A549 (cell line): ENCODE results near the gene APOL2. TPM values are rescaled to one million over a fixed set of nuclear protein-coding genes. Genes with fewer than 3 reads are reported as not detected.

Experiments used
- ATAC-seq, 2 experiments: fragments of 200-7000 bp in 1 of 2; fragments of >200 bp in 1 of 2; cut with Nextera tagmentation in 1 of 2; cut with Tn5 transposase in 1 of 2; 3 replicates each; pipeline versions ENCODE4 v1.8.0 to v1.9.1; 2018 to 2020; ENCODE audit warnings: mild to moderate bottlenecking in 1 of 2, moderate library complexity in 1 of 2
- CTCF ChIA-PET: fragments of 300-600 bp; sonication (Branson Sonifier 250); formaldehyde crosslinking; extraction: SDS; loops from one replicate; lab custom pipeline; 2021; ENCODE audit warnings: antibody characterized with exemption, inconsistent platforms; lab: Yijun Ruan, JAX
- POLR2A ChIA-PET: fragments of 350-600 bp; formaldehyde crosslinking; extraction: SDS; loops from one replicate; lab custom pipeline; 2021; ENCODE audit warnings: antibody characterized with exemption, inconsistent platforms; lab: Yijun Ruan, JAX
- DNase-seq, 2 experiments: peaks; one replicate each; pipeline versions ENCODE4 v3.0.0 to v3.0.0-alpha.2; 2011 to 2016; ENCODE audit warnings: low read depth in 1 of 2, low spot score in 1 of 2
- FAIRE-seq: peaks from 2 replicates; lab custom pipeline; 2011; peaks lifted over from hg19 to GRCh38; lab: Jason Lieb, UNC
- H3K27ac ChIP-seq, 2 experiments: fragments of >200 bp; sonication (Bioruptor Twin); formaldehyde crosslinking; 3 replicates each; pipeline ENCODE4 v1.5.1; 2016 to 2017
- H3K4me1 ChIP-seq: fragments of >200 bp; sonication (Bioruptor Twin); formaldehyde crosslinking; 3 replicates; pipeline ENCODE4 v1.6.1; 2016
- H3K4me2 ChIP-seq: fragments of >200 bp; sonication (Bioruptor Twin); formaldehyde crosslinking; 3 replicates; pipeline ENCODE4 v1.6.1; 2016
- H3K4me3 ChIP-seq: fragments of >200 bp; sonication (Bioruptor Twin); formaldehyde crosslinking; 3 replicates; pipeline ENCODE4 v1.5.1; 2016
- H3K9me3 ChIP-seq: fragments of >200 bp; sonication (Bioruptor Twin); formaldehyde crosslinking; 3 replicates; pipeline ENCODE4 v1.6.1; 2016
- BCL3 ChIP-seq: fragments of >200 bp; sonication (Bioruptor Twin); formaldehyde crosslinking; IDR thresholded peaks from 3 replicates; pipeline ENCODE4 v1.6.1; 2016
- BHLHE40 ChIP-seq: IDR thresholded peaks from 2 replicates; pipeline ENCODE4 v1.6.1; 2012; ENCODE audit warnings: low read depth, low read length, inconsistent platforms
- CBX8 ChIP-seq: fragments of 200-600 bp; sonication (generic); IDR thresholded peaks from 2 replicates; pipeline ENCODE4 v1.6.1; 2016
- CHD2 ChIP-seq: fragments of 150-350 bp; IDR thresholded peaks from 2 replicates; pipeline ENCODE4 v1.6.1; 2014; ENCODE audit warnings: low read length; ENCODE audit not compliant: partially characterized antibody
- EHF ChIP-seq: fragments of 250-450 bp; sonication (Bioruptor Pico); IDR thresholded peaks from 2 replicates; pipeline ENCODE4 v1.5.0; 2020; ENCODE audit warnings: mild to moderate bottlenecking
- ELK1 ChIP-seq: fragments of 150-350 bp; IDR thresholded peaks from 2 replicates; pipeline ENCODE4 v1.6.1; 2014; ENCODE audit warnings: low read depth, mild to moderate bottlenecking, low read length
- HDAC2 ChIP-seq: fragments of 200-600 bp; sonication (generic); IDR thresholded peaks from 2 replicates; pipeline ENCODE4 v1.6.1; 2016
- HOXB13 ChIP-seq: fragments of 250-450 bp; sonication (Bioruptor Pico); IDR thresholded peaks from 2 replicates; pipeline ENCODE4 v1.5.0; 2020; ENCODE audit warnings: low read depth, mild to moderate bottlenecking, moderate library complexity
- KDM5A ChIP-seq: fragments of 200-600 bp; sonication (generic); IDR thresholded peaks from 2 replicates; pipeline ENCODE4 v1.6.1; 2016; ENCODE audit warnings: antibody characterized with exemption, mild to moderate bottlenecking
- MAX ChIP-seq: IDR thresholded peaks from 2 replicates; pipeline ENCODE4 v1.6.1; 2012
- MAZ ChIP-seq: fragments of 150-350 bp; IDR thresholded peaks from 2 replicates; pipeline ENCODE4 v1.6.1; 2014; ENCODE audit warnings: antibody characterized with exemption, low read depth, low read length, borderline replicate concordance
- NFE2L2 ChIP-seq: fragments of 150-350 bp; conservative IDR thresholded peaks from 2 replicates; pipeline ENCODE4 v1.6.1; 2014; ENCODE audit warnings: low read length
- NR3C1 ChIP-seq: fragments of >200 bp; sonication (Bioruptor Twin); formaldehyde crosslinking; IDR thresholded peaks from 3 replicates; pipeline ENCODE4 v1.6.1; 2017
- PHF8 ChIP-seq: fragments of 200-600 bp; sonication (generic); IDR thresholded peaks from 2 replicates; pipeline ENCODE4 v1.6.1; 2016; ENCODE audit warnings: low read depth, mild to moderate bottlenecking, antibody characterized with exemption, moderate library complexity, borderline replicate concordance
- RAD21 ChIP-seq, 2 experiments: fragments of >200 bp in 1 of 2; sonication (Bioruptor Twin) in 1 of 2; formaldehyde crosslinking in 1 of 2; IDR thresholded peaks in 1 of 2; conservative IDR thresholded peaks in 1 of 2; 2 replicates in 1 of 2; 3 replicates in 1 of 2; pipeline ENCODE4 v1.6.1; 2012 to 2018; ENCODE audit warnings: inconsistent platforms in 1 of 2
- SMC3 ChIP-seq: fragments of >200 bp; sonication (Bioruptor Twin); formaldehyde crosslinking; IDR thresholded peaks from 3 replicates; pipeline ENCODE4 v1.6.1; 2018; ENCODE audit warnings: inconsistent platforms
- SREBF2 ChIP-seq: fragments of 450-650 bp; IDR thresholded peaks from 2 replicates; pipeline ENCODE4 v1.6.1; 2014; ENCODE audit warnings: mild to moderate bottlenecking, moderate library complexity
- TFCP2L1 ChIP-seq: fragments of 250-450 bp; sonication (Bioruptor Pico); IDR thresholded peaks from 2 replicates; pipeline ENCODE4 v1.5.0; 2021; ENCODE audit warnings: mild to moderate bottlenecking
- TP53 ChIP-seq: fragments of 250-450 bp; sonication (Bioruptor Pico); IDR thresholded peaks from 2 replicates; pipeline ENCODE4 v1.5.0; 2021; ENCODE audit warnings: mild to moderate bottlenecking, moderate library complexity
- USF2 ChIP-seq: fragments of 450-650 bp; IDR thresholded peaks from 2 replicates; pipeline ENCODE4 v1.6.1; 2014; ENCODE audit warnings: antibody characterized with exemption
- ZNF302 ChIP-seq: fragments of 250-450 bp; sonication (Bioruptor Pico); IDR thresholded peaks from 2 replicates; pipeline ENCODE4 v1.9.0; 2021; ENCODE audit warnings: inconsistent platforms, mild to moderate bottlenecking, moderate library complexity
- ZSCAN20 ChIP-seq: fragments of 250-450 bp; sonication (Bioruptor Pico); IDR thresholded peaks from 2 replicates; pipeline ENCODE4 v1.8.0; 2022; ENCODE audit warnings: mild to moderate bottlenecking, moderate library complexity
- WGBS: methylation state at CpG from one replicate; pipeline ENCODE4 v1.1.6; 2017; ENCODE audit errors: missing lambda C conversion rate; 5-methylcytosine and 5-hydroxymethylcytosine counted together
- polyA plus RNA-seq, 4 experiments: library from polyadenylated mRNA; depleted of rRNA in 3 of 4; stranded (reverse); fragments of >200 nt; fragmentation: RNase III in 1 of 4; extraction: RNeasy Plus Mini Kit Qiagen cat#74134 plus additional on column Dnase treatment in 1 of 4; gene quantifications; 2 replicates in 3 of 4; 3 replicates in 1 of 4; pipeline ENCODE4 v1.2.3, GENCODE V29; 2011 to 2017
- TF ChIP-seq, protein P1 (sequence below): fragments of 200-600 bp; sonication (generic); IDR thresholded peaks from 2 replicates; pipeline ENCODE4 v1.6.1; 2016; ENCODE audit warnings: antibody characterized with exemption, mild to moderate bottlenecking, moderate library complexity

The APOL2 gene
- polyA plus RNA-seq, 2 of the 4 experiments (the other 2 are of a cell fraction), result 8.7 to 23.8 TPM

- TF ChIP-seq ELK1 (no peak), SMC3 (no peak), MAX (no peak), ZNF302 (no peak), PHF8 (no peak)
Observed at GRCh38 chr22:36185828-36186624, 53.3 kb downstream of the APOL2 start (continued).

- ATAC-seq (no peak), DNase-seq (no peak), FAIRE-seq (no peak)
- ChIA-PET CTCF (interaction anchor here (0.7 to 4.1 kb wide), 2 partner anchors 11 to 55 kb away, joined by 3 to 21 read pairs; partner anchors contain the start of gene APOL2), POLR2A (no interaction called here)
- no peaks in the 10 kb centered on the region for H3K4me1 ChIP-seq
- H3K4me3 ChIP-seq, result no peak overlapping the region
- H3K27ac ChIP-seq, result no peak overlapping the region
- TF ChIP-seq RAD21 (conservative IDR thresholded peaks at IDR 0.05 in 1 of 2, IDR thresholded peaks at IDR 0.05 in 1 of 2) (no peak), USF2 (no peak), BCL3 (no peak), ZSCAN20 (no peak), CBX8 (no peak)
- TF ChIP-seq, protein P1, sequence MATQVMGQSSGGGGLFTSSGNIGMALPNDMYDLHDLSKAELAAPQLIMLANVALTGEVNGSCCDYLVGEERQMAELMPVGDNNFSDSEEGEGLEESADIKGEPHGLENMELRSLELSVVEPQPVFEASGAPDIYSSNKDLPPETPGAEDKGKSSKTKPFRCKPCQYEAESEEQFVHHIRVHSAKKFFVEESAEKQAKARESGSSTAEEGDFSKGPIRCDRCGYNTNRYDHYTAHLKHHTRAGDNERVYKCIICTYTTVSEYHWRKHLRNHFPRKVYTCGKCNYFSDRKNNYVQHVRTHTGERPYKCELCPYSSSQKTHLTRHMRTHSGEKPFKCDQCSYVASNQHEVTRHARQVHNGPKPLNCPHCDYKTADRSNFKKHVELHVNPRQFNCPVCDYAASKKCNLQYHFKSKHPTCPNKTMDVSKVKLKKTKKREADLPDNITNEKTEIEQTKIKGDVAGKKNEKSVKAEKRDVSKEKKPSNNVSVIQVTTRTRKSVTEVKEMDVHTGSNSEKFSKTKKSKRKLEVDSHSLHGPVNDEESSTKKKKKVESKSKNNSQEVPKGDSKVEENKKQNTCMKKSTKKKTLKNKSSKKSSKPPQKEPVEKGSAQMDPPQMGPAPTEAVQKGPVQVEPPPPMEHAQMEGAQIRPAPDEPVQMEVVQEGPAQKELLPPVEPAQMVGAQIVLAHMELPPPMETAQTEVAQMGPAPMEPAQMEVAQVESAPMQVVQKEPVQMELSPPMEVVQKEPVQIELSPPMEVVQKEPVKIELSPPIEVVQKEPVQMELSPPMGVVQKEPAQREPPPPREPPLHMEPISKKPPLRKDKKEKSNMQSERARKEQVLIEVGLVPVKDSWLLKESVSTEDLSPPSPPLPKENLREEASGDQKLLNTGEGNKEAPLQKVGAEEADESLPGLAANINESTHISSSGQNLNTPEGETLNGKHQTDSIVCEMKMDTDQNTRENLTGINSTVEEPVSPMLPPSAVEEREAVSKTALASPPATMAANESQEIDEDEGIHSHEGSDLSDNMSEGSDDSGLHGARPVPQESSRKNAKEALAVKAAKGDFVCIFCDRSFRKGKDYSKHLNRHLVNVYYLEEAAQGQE, result no peak
- no peak overlapping the region for H3K4me2 ChIP-seq
- WGBS, result 72% methylated on average over 10 of the region's 10 CpGs
- no peaks in the 10 kb centered on the region for H3K9me3 ChIP-seq
Observed at GRCh38 chr22:36184433-36185025, 54.8 kb downstream of the APOL2 start.

- ChIA-PET POLR2A (no interaction called here), CTCF (interaction anchor here (0.7 to 4.1 kb wide), 6 partner anchors 10 to 59 kb away, joined by 3 to 21 read pairs (median 3); partner anchors contain the start of gene APOL2)
- FAIRE-seq, result no peak
- no peak overlapping the region for H3K4me2 ChIP-seq
- 54% methylated on average over 6 of the region's 7 CpGs for WGBS
- no peak overlapping the region for H3K4me3 ChIP-seq
- H3K4me1 ChIP-seq, result no peaks in the 10 kb centered on the region
- no peak for TF ChIP-seq CBX8
- no peak for TF ChIP-seq TP53 (CRISPR knock-in tag)
- TF ChIP-seq HDAC2, result no peak
- no peak for TF ChIP-seq KDM5A
- no peak for TF ChIP-seq NR3C1
- no peak for TF ChIP-seq TFCP2L1
- TF ChIP-seq SMC3, result no peak
- no peak for TF ChIP-seq SREBF2
- TF ChIP-seq PHF8, result no peak
- TF ChIP-seq BHLHE40, result no peak
- no peak for TF ChIP-seq NFE2L2
- no peak for TF ChIP-seq ZNF302
- TF ChIP-seq EHF, result no peak
- TF ChIP-seq RAD21 (conservative IDR thresholded peaks at IDR 0.05 in 1 of 2, IDR thresholded peaks at IDR 0.05 in 1 of 2), result no peak
- TF ChIP-seq MAZ, result no peak
- TF ChIP-seq HOXB13 (CRISPR knock-in tag), result no peak
- no peak for TF ChIP-seq CHD2
- TF ChIP-seq MAX, result no peak
- no peak for ATAC-seq
- no peak for DNase-seq
- no peaks in the 10 kb centered on the region for H3K9me3 ChIP-seq
- H3K27ac ChIP-seq, result no peak overlapping the region
Observed at GRCh38 chr22:36183446-36183845, 55.9 kb downstream of the APOL2 start.
